Right ventricle myocardium inferior (tissue), 1 donor: ENCODE measurements around the gene SCUBE3. TPM values are rescaled to one million over a fixed set of nuclear protein-coding genes. Genes with fewer than 3 reads are reported as not detected.
A peak's percentile ranks its signal among the peaks of the same experiment; 100 is the strongest.

Source experiments
- ATAC-seq: fragments of 200-7000 bp; cut with Tn5 transposase; one replicate; pipeline ENCODE4 v1.9.1; 2020; ENCODE audit warnings: mild to moderate bottlenecking, moderate library complexity
- DNase-seq: peaks from one replicate; pipeline ENCODE4 v3.0.0; 2021; ENCODE audit errors: missing footprints
- intact Hi-C: fragments of 100-400 bp; cut with DNase I; formaldehyde crosslinking; loops from one replicate; pipeline ENCODE4 v1.11.0; 2022
- total RNA-seq: library from RNA; stranded (reverse); fragmentation: NEBNext Ultra II Directional; extraction: Animal tissue kit (Norgen Biotek cat#: 25700); gene quantifications from one replicate; pipeline ENCODE4 v1.2.1, GENCODE V29; 2021
- donor health status: DM: no; HTN: yes; CAD: no; lungs with severe emphysema.

The SCUBE3 gene
- total RNA-seq, 1 donor from 2014 or later = 10.3 TPM

DNA sequence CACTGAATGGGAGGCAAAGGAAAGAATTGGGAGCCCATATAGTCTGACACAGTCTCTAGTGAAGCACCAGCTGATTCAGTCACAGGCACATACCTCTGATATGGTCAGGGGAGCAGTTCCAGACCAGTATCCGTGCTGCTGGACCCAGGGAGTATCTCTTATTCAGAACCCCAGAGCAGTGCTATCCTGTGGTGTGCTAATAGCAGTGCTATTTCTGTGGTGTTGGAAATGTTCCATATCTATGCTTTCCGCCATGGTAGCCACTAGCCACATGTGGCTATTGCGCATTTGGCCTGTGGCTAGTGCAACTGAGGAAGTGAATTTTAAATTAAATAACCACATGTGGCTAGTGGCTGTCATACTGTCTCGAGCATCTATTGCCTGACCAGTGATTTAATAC, 11.0 kb downstream of the SCUBE3 start:
- intact Hi-C loops = no loop called here
- no peak for DNase-seq
- ATAC-seq = peak; percentile 29

- ATAC-seq (no peak), DNase-seq (no peak)
- intact Hi-C loops = no loop called here
Measured at GRCh38 chr6:35228481-35228880, 14.7 kb downstream of the SCUBE3 start.

GRCh38 chr6:35229304-35229703, 15.5 kb downstream of the SCUBE3 start:
- DNase-seq = no peak
- no peak for ATAC-seq
- intact Hi-C loops = no loop called here

- no peak for DNase-seq
- intact Hi-C loops = loop anchor here (10.0 kb wide), 1 partner anchor 356 kb away; no protein-coding TSS in a partner anchor
- no peak for ATAC-seq
Measured at GRCh38 chr6:35230498-35230897, 16.7 kb downstream of the SCUBE3 start.

DNA sequence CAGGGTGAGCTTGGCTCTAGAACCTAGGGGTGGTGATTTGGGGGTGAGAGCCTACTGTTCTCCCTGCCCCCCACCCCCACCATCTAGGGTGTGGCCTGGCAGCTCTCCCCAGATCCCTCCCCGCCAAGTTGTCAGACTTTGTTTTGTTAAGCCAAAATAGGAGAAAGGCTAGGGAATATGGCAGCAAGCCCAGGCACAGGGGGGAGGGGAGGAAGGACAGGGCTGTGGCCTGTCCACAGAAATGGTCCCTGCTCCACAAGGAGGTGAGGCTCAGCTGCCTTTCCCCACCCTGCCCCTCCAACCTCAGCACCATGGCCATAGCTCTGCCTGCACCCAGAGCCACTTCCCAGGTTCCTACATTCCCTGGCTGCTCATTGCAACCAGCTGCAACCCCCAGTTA, 17.2 kb downstream of the SCUBE3 start:
- DNase-seq (peak; percentile 78), ATAC-seq (peak; percentile 46)
- intact Hi-C loops = loop anchor here (10.0 kb wide), 1 partner anchor 356 kb away; no protein-coding TSS in a partner anchor

DNA sequence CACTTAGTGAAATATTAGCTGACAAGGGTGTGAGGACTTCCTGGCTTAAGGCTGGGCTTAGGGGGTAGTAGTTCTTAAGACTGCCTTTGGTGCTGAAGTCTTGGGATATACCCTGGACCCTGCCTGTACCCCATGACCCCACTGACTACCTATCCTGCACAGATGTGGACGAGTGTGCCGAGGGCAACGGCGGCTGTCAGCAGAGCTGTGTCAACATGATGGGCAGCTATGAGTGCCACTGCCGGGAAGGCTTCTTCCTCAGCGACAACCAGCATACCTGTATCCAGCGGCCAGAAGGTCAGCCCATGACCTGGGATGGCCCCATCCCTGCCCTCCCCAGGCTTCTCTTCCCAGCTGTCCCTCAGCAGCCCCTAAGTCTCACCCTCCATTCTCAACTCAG, 17.8 kb downstream of the SCUBE3 start:
- ATAC-seq (no peak), DNase-seq (no peak)
- intact Hi-C loops = loop anchor here (10.0 kb wide), 1 partner anchor 357 kb away; no protein-coding TSS in a partner anchor

GRCh38 chr6:35234901-35235300, 21.1 kb downstream of the SCUBE3 start:
- intact Hi-C loops = loop anchor here (10.0 kb wide), 1 partner anchor 360 kb away; no protein-coding TSS in a partner anchor
- ATAC-seq (no peak), DNase-seq (no peak)

GRCh38 chr6:35236223-35236622, 22.5 kb downstream of the SCUBE3 start:
- intact Hi-C loops = loop anchor here (10.0 kb wide), 1 partner anchor 361 kb away; no protein-coding TSS in a partner anchor
- no peak for DNase-seq
- no peak for ATAC-seq

GRCh38 chr6:35237476-35237875, 23.7 kb downstream of the SCUBE3 start:
- DNase-seq = no peak
- intact Hi-C loops = loop anchor here (10.0 kb wide), 1 partner anchor 363 kb away; no protein-coding TSS in a partner anchor
- peak; percentile 23 for ATAC-seq

DNA sequence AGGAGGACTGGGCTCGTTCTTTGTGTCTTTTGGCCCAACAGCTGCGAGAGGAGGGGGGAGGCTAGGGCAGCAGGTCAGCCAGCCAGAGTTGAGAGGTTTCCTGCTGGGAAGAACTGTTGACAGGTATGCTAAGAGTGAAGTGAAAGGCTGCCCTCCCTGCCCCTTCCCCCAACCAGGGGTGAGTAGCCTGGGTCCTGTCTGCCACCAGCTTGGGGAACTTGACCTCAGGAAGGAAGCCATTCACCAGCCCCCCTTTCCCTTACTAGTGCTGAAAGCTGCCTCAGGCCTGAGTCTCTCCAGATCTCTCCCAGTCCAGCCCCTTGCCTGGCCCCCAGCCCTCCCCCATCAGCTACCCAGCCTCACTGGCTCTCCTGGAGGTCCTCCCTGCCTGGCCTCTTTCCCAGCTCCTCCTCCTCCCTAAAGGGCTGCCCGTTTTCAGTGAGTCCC, 25.1 kb downstream of the SCUBE3 start:
- ATAC-seq (peak; percentile 91), DNase-seq (peak; percentile 83)
- intact Hi-C loops = loop anchor here (1.0 to 10.0 kb wide), 2 partner anchors 25 to 364 kb away; no protein-coding TSS in a partner anchor

- intact Hi-C loops = loop anchor here (1.0 to 10.0 kb wide), 2 partner anchors 25 to 365 kb away; no protein-coding TSS in a partner anchor
- no peak for DNase-seq
- ATAC-seq = no peak
Measured at GRCh38 chr6:35239581-35239980, 25.8 kb downstream of the SCUBE3 start.

- DNase-seq = no peak
- intact Hi-C loops = loop anchor here (1.0 to 10.0 kb wide), 3 partner anchors 36 to 256 kb away; no protein-coding TSS in a partner anchor
- ATAC-seq = peak; percentile 26
Measured at GRCh38 chr6:35240838-35241801, 27.4 kb downstream of the SCUBE3 start.

- no peak for ATAC-seq
Measured at GRCh38 chr6:35242486-35242885, 28.7 kb downstream of the SCUBE3 start.

DNA sequence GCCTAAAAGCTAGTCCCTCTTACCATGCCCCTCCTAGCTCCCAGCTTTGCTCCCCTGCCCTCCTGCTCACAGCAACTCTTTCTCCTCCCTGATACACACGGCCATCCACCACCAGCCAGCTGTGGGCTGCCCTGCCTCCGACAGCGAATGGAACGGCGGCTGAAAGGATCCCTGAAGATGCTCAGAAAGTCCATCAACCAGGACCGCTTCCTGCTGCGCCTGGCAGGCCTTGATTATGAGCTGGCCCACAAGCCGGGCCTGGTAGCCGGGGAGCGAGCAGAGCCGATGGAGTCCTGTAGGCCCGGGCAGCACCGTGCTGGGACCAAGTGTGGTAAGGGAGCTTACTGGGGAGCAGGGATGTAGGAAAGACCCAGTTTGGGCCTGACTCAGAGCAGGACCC, 29.1 kb downstream of the SCUBE3 start:
- intact Hi-C loops = loop anchor here (10.0 kb wide), 1 partner anchor 258 kb away; no protein-coding TSS in a partner anchor
- no peak for ATAC-seq
- no peak for DNase-seq

More at GRCh38 chr6:35242486-35242885, 28.7 kb downstream of the SCUBE3 start:
- intact Hi-C loops = loop anchor here (10.0 kb wide), 1 partner anchor 258 kb away; no protein-coding TSS in a partner anchor
- no peak for DNase-seq

DNA sequence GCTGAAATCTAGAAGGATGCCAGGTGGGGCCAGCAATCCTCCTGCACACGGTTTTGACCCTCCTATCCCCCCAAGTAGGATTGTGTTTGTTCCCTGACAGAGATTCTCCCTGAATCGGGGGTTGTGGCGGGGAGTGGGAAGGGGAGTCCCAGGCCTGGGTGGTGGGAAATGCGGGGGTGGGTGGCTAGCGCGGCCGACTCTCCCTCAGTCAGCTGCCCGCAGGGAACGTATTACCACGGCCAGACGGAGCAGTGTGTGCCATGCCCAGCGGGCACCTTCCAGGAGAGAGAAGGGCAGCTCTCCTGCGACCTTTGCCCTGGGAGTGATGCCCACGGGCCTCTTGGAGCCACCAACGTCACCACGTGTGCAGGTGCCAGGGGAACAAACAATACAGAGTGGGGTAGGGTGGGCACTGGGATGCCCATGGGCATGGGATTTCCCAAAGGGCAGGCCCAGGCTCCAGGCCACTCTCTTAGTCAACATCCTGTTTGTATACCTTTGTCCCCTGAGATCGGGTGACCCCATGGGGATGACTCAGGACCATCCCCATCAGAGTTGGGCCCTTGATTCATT, 29.7 kb downstream of the SCUBE3 start:
- DNase-seq = no peak
- intact Hi-C loops = loop anchor here (10.0 kb wide), 1 partner anchor 259 kb away; no protein-coding TSS in a partner anchor
- no peak for ATAC-seq

DNA sequence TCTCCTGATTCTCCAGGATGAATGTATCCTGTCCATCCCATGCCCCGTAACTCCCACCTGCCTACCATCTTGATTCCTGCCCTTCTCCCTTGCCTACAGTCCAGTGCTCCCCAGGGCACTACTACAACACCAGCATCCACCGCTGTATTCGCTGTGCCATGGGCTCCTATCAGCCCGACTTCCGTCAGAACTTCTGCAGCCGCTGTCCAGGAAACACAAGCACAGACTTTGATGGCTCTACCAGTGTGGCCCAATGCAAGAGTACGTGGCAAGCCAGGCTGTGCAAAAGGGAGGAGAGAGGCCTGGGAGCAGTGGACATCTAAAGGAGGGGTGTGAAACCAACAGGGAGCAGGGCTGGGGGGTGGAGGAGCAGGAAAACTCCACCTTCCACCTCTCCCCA, 30.8 kb downstream of the SCUBE3 start:
- ATAC-seq (no peak), DNase-seq (no peak)
- intact Hi-C loops = loop anchor here (10.0 kb wide), 1 partner anchor 260 kb away; no protein-coding TSS in a partner anchor

- DNase-seq = no peak
- ATAC-seq = no peak
- intact Hi-C loops = loop anchor here (10.0 kb wide), 1 partner anchor 263 kb away; no protein-coding TSS in a partner anchor
Measured at GRCh38 chr6:35247642-35248231, 34.0 kb downstream of the SCUBE3 start.

- DNase-seq = no peak
- ATAC-seq = peak; percentile 18
- intact Hi-C loops = loop anchor here (10.0 kb wide), 1 partner anchor 263 kb away; no protein-coding TSS in a partner anchor
Measured at GRCh38 chr6:35248300-35248699, 34.5 kb downstream of the SCUBE3 start.
